SU-DHL-6 (cell line): ENCODE data around the gene IFNL2.

Experiments used
- H2AFZ ChIP-seq: fragments of 200-600 bp; sonication (generic); 2 replicates; pipeline ENCODE4 v1.6.1; 2014; ENCODE audit warnings: low read depth, mild to moderate bottlenecking, moderate library complexity, mixed read lengths, antibody characterized with exemption, low read length; ENCODE audit not compliant: severe bottlenecking
- H3F3A ChIP-seq: fragments of 200-600 bp; shearing (Covaris generic); 2 replicates; pipeline ENCODE4 v1.6.0; 2016; ENCODE audit warnings: antibody characterized with exemption, mild to moderate bottlenecking; ENCODE audit not compliant: insufficient read depth
- H3K27ac ChIP-seq: fragments of 200-600 bp; sonication (generic); 2 replicates; pipeline ENCODE4 v1.5.1; 2016; ENCODE audit warnings: low read depth, mild to moderate bottlenecking, low read length, moderate library complexity, mixed read lengths
- H3K27me3 ChIP-seq: fragments of 200-600 bp; sonication (generic), shearing (Covaris generic); 2 replicates; pipeline ENCODE4 v1.6.0; 2014; ENCODE audit warnings: mild to moderate bottlenecking, low read length
- H3K36me3 ChIP-seq: fragments of 200-600 bp; sonication (generic); 2 replicates; pipeline ENCODE4 v1.6.1; 2014; ENCODE audit warnings: mild to moderate bottlenecking, low read length, mixed read lengths
- H3K4me2 ChIP-seq: fragments of 300-600, 200-600 bp; shearing (Covaris generic), sonication (generic); 2 replicates; pipeline ENCODE4 v1.6.0; 2014; ENCODE audit warnings: low read length, low read depth, mild to moderate bottlenecking; ENCODE audit not compliant: poor library complexity, severe bottlenecking
- H3K4me3 ChIP-seq: fragments of 200-600 bp; sonication (generic); 2 replicates; pipeline ENCODE4 v1.5.1; 2014; ENCODE audit warnings: antibody characterized with exemption, low read length, mild to moderate bottlenecking, mixed read lengths; ENCODE audit not compliant: insufficient read depth, poor library complexity, severe bottlenecking
- H3K79me2 ChIP-seq: fragments of 200-600 bp; sonication (generic); 2 replicates; pipeline ENCODE4 v1.6.1; 2014; ENCODE audit warnings: mild to moderate bottlenecking, low read length, moderate library complexity; ENCODE audit not compliant: insufficient read depth
- H3K9ac ChIP-seq: fragments of 200-600 bp; sonication (generic); 2 replicates; pipeline ENCODE4 v1.7.0; 2014; ENCODE audit warnings: mild to moderate bottlenecking, low read length
- H3K9me2 ChIP-seq: fragments of 200-600 bp; sonication (generic); replicated peaks from 2 replicates; pipeline ENCODE4 v1.6.1; 2014; ENCODE audit warnings: low read length; ENCODE audit not compliant: insufficient read depth
- H3K9me3 ChIP-seq: fragments of 200-600 bp; sonication (generic); 2 replicates; pipeline ENCODE4 v1.6.1; 2014; ENCODE audit warnings: low read length, mixed read lengths; ENCODE audit not compliant: insufficient read depth
- H4K20me1 ChIP-seq: fragments of 200-600 bp; sonication (generic); 2 replicates; pipeline ENCODE4 v1.6.1; 2014; ENCODE audit warnings: low read depth, mild to moderate bottlenecking, antibody characterized with exemption, low read length, moderate library complexity, mixed read lengths
- EZH2phosphoT487 ChIP-seq: fragments of 200-600 bp; sonication (generic), shearing (Covaris generic); conservative IDR thresholded peaks from 2 replicates; pipeline ENCODE4 v1.6.1; 2018; ENCODE audit warnings: mild to moderate bottlenecking, antibody characterized with exemption, low read length, moderate library complexity, mixed read lengths
- TF ChIP-seq, protein P1 (sequence below): fragments of 200-600 bp; sonication (generic); IDR thresholded peaks from one replicate; pipeline ENCODE4 v1.5.1; 2017; ENCODE audit warnings: antibody characterized with exemption, mild to moderate bottlenecking, low read length, moderate library complexity; ENCODE audit not compliant: insufficient read depth, poor library complexity, severe bottlenecking

The IFNL2 gene

GRCh38 chr19:39296906-39297305, 28.7 kb downstream of the IFNL2 start:
- Histone ChIP-seq H3K9me2 (no peaks in the 10 kb centered on the region), H3K79me2 (no peaks in the 10 kb centered on the region), H3K4me2 (no peak overlapping the region), H3F3A (no peaks in the 10 kb centered on the region), H3K9me3 (no peaks in the 10 kb centered on the region), H3K9ac (no peak overlapping the region), H3K27me3 (no peaks in the 10 kb centered on the region), H3K36me3 (no peaks in the 10 kb centered on the region), H3K27ac (no peak overlapping the region), H2AFZ (no peak overlapping the region), H4K20me1 (no peaks in the 10 kb centered on the region), H3K4me3 (no peak overlapping the region)
- TF ChIP-seq EZH2phosphoT487 = no peak
- TF ChIP-seq, protein P1, sequence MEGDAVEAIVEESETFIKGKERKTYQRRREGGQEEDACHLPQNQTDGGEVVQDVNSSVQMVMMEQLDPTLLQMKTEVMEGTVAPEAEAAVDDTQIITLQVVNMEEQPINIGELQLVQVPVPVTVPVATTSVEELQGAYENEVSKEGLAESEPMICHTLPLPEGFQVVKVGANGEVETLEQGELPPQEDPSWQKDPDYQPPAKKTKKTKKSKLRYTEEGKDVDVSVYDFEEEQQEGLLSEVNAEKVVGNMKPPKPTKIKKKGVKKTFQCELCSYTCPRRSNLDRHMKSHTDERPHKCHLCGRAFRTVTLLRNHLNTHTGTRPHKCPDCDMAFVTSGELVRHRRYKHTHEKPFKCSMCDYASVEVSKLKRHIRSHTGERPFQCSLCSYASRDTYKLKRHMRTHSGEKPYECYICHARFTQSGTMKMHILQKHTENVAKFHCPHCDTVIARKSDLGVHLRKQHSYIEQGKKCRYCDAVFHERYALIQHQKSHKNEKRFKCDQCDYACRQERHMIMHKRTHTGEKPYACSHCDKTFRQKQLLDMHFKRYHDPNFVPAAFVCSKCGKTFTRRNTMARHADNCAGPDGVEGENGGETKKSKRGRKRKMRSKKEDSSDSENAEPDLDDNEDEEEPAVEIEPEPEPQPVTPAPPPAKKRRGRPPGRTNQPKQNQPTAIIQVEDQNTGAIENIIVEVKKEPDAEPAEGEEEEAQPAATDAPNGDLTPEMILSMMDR = no peak

DNA sequence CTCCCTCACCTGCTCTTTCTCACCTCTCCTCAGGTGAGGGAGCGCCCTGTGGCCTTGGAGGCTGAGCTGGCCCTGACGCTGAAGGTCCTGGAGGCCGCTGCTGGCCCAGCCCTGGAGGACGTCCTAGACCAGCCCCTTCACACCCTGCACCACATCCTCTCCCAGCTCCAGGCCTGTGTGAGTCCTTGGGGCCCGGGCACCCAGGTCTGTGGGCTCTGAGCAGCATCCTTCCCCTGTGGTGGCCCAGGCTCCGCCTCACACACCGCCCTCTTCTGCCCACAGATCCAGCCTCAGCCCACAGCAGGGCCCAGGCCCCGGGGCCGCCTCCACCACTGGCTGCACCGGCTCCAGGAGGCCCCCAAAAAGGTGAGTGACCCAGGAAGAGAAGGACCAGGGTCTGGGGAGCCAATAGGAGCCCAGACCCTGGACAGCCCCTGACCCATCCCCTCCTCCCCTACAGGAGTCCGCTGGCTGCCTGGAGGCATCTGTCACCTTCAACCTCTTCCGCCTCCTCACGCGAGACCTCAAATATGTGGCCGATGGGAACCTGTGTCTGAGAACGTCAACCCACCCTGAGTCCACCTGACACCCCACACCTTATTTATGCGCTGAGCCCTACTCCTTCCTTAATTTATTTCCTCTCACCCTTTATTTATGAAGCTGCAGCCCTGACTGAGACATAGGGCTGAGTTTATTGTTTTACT, 29.9 kb downstream of the IFNL2 start:
- H2AFZ ChIP-seq = no peak overlapping the region
- H3F3A ChIP-seq = no peaks in the 10 kb centered on the region
- no peaks in the 10 kb centered on the region for H3K79me2 ChIP-seq
- no peaks in the 10 kb centered on the region for H4K20me1 ChIP-seq
- no peak overlapping the region for H3K9ac ChIP-seq
- H3K27ac ChIP-seq = no peak overlapping the region
- no peaks in the 10 kb centered on the region for H3K9me3 ChIP-seq
- H3K36me3 ChIP-seq = no peaks in the 10 kb centered on the region
- H3K4me3 ChIP-seq = no peak overlapping the region
- no peak overlapping the region for H3K4me2 ChIP-seq
- TF ChIP-seq, protein P1 = no peak
- no peak for TF ChIP-seq EZH2phosphoT487
- H3K27me3 ChIP-seq = no peaks in the 10 kb centered on the region
- no peaks in the 10 kb centered on the region for H3K9me2 ChIP-seq

- H3F3A ChIP-seq = no peaks in the 10 kb centered on the region
- H3K27me3 ChIP-seq = no peaks in the 10 kb centered on the region
- TF ChIP-seq, protein P1 = no peak
- TF ChIP-seq EZH2phosphoT487 = no peak
- H2AFZ ChIP-seq = no peak overlapping the region
- H3K4me3 ChIP-seq = no peak overlapping the region
- H4K20me1 ChIP-seq = no peaks in the 10 kb centered on the region
- no peaks in the 10 kb centered on the region for H3K9me3 ChIP-seq
- no peak overlapping the region for H3K27ac ChIP-seq
- no peaks in the 10 kb centered on the region for H3K79me2 ChIP-seq
- no peaks in the 10 kb centered on the region for H3K36me3 ChIP-seq
- no peak overlapping the region for H3K4me2 ChIP-seq
- no peak overlapping the region for H3K9ac ChIP-seq
- no peaks in the 10 kb centered on the region for H3K9me2 ChIP-seq
Observed at GRCh38 chr19:39299404-39299803, 31.2 kb downstream of the IFNL2 start.
